Keratinocyte (primary cell): Measurements from ENCODE around the gene GPR39. TPM values are rescaled to one million over a fixed set of nuclear protein-coding genes. Genes with fewer than 3 reads are reported as not detected.

Source experiments
- DNase-seq: peaks from one replicate; pipeline ENCODE4 v3.0.0-alpha.2; 2011; ENCODE audit warnings: low read depth, missing footprints, low spot score
- FAIRE-seq: peaks from 2 replicates; lab custom pipeline; 2011; peaks lifted over from hg19 to GRCh38; lab: Jason Lieb, UNC
- H2AFZ ChIP-seq: 2 replicates; pipeline ENCODE4 v1.6.0; 2012; ENCODE audit warnings: low read length, control low read depth, inconsistent platforms; ENCODE audit not compliant: control insufficient read depth
- H3K27ac ChIP-seq: 2 replicates; pipeline ENCODE4 v1.5.1; 2011; ENCODE audit warnings: low read length; ENCODE audit not compliant: control insufficient read depth, insufficient read depth
- H3K27me3 ChIP-seq: 3 replicates; pipeline ENCODE4 v1.6.0; 2011; ENCODE audit warnings: low read length; ENCODE audit not compliant: control insufficient read depth, insufficient read depth; ENCODE audit errors: extremely low read depth
- H3K36me3 ChIP-seq, 2 experiments: 2 replicates in 1 of 2; 3 replicates in 1 of 2; pipeline ENCODE4 v1.5.1; 2011; ENCODE audit warnings: low read length in 2 of 2, mild to moderate bottlenecking in 1 of 2; ENCODE audit not compliant: control insufficient read depth in 2 of 2, insufficient read depth in 2 of 2; ENCODE audit errors: extremely low read depth in 1 of 2
- H3K4me1 ChIP-seq: 3 replicates; pipeline ENCODE4 v1.5.1; 2011; ENCODE audit warnings: low read length; ENCODE audit not compliant: control insufficient read depth, insufficient read depth; ENCODE audit errors: extremely low read depth
- H3K4me2 ChIP-seq: 3 replicates; pipeline ENCODE4 v1.6.0; 2011; ENCODE audit warnings: low read depth, low read length; ENCODE audit not compliant: control insufficient read depth, insufficient read depth; ENCODE audit errors: extremely low read depth
- H3K4me3 ChIP-seq, 3 experiments: fragments of 200-600 bp in 1 of 3; sonication (generic) in 1 of 3; 2 replicates in 2 of 3; 3 replicates in 1 of 3; pipeline ENCODE4 v1.5.1; 2011 to 2016; ENCODE audit warnings: low read length in 3 of 3, mild to moderate bottlenecking in 3 of 3, control low read depth in 2 of 3, inconsistent platforms in 1 of 3, low read depth in 1 of 3, mixed read lengths in 1 of 3, mixed run types in 1 of 3, moderate library complexity in 1 of 3; ENCODE audit not compliant: control insufficient read depth in 2 of 3, insufficient read depth in 2 of 3; ENCODE audit errors: extremely low read depth in 1 of 3
- H3K79me2 ChIP-seq: 2 replicates; pipeline ENCODE4 v1.6.0; 2012; ENCODE audit warnings: low read length; ENCODE audit not compliant: control insufficient read depth, insufficient read depth
- H3K9ac ChIP-seq: 3 replicates; pipeline ENCODE4 v1.6.0; 2011; ENCODE audit warnings: low read length; ENCODE audit not compliant: control insufficient read depth, insufficient read depth; ENCODE audit errors: extremely low read depth
- H3K9me1 ChIP-seq: 3 replicates; pipeline ENCODE4 v1.6.0; 2011; ENCODE audit warnings: low read length; ENCODE audit not compliant: control insufficient read depth, insufficient read depth; ENCODE audit errors: extremely low read depth
- H3K9me3 ChIP-seq: 2 replicates; pipeline ENCODE4 v1.5.1; 2012; ENCODE audit warnings: low read depth, low read length; ENCODE audit not compliant: control insufficient read depth
- H4K20me1 ChIP-seq: 3 replicates; pipeline ENCODE4 v1.6.0; 2011; ENCODE audit warnings: low read length; ENCODE audit not compliant: control insufficient read depth, insufficient read depth; ENCODE audit errors: extremely low read depth
- EZH2 ChIP-seq: IDR thresholded peaks from one replicate; pipeline ENCODE4 v1.6.1; 2012; ENCODE audit warnings: inconsistent platforms, mild to moderate bottlenecking, low read length, moderate library complexity
- dilution Hi-C: fragments of 300-500 bp; cut with MboI; formaldehyde crosslinking; loops from one replicate; pipeline ENCODE4 v1.7.0; 2020; ENCODE audit warnings: low sequenced_read_pairs; ENCODE audit not compliant: extremely low pct_ligation_motif_present
- polyA plus RNA-seq, 5 experiments: library from polyadenylated mRNA; depleted of rRNA in 3 of 5; stranded (reverse) in 3 of 5; stranded (forward) in 1 of 5; unstranded in 1 of 5; fragments of >200 nt; gene quantifications; 1 replicate in 1 of 5; 2 replicates in 3 of 5; 3 replicates in 1 of 5; pipeline versions ENCODE4 v1.2.1 to v1.2.3, GENCODE V29; 2011 to 2012; ENCODE audit warnings: missing spikeins in 2 of 5, low read depth in 1 of 5, low replicate concordance in 1 of 5
- TF ChIP-seq, protein P1 (sequence below), 3 experiments: IDR thresholded peaks in 1 of 3; conservative IDR thresholded peaks in 1 of 3; optimal IDR thresholded peaks in 1 of 3; 2 replicates in 2 of 3; 3 replicates in 1 of 3; pipeline versions ENCODE3 to v1.5.1; 2011; ENCODE audit warnings: low read length in 3 of 3, mild to moderate bottlenecking in 3 of 3, moderate library complexity in 2 of 3, control low read depth in 1 of 3, inconsistent platforms in 1 of 3; ENCODE audit not compliant: insufficient read depth in 2 of 3; ENCODE audit errors: extremely low read depth in 1 of 3

The GPR39 gene
- polyA plus RNA-seq, 1 donor (not counting 4 experiments of a cell fraction or from before 2014, with no cell fraction given), result 4.7 TPM

DNA sequence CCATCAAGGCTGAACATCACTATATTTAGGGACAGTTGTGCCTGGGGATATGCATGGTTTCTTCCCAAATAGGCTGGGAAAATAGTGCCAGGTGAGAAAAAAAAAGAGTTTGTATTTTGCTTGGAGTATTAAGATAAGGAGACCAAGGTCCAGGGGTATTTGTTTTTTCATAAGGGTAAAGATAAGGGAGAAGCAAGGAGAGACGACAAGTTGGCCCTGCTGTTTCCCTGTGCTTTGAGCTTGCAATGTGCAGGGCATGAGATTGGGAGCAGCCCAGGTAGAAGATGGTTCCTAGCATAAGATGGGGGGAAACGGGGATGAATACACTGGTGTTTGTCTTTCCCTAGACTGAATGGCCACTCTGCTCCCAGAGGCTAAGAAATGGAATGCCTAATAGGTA lies 8.8 kb upstream of the GPR39 start:
- no peak for DNase-seq
- Histone ChIP-seq H3K9ac (no peak overlapping the region), H3K27me3 (no peaks in the 10 kb centered on the region), H4K20me1 (no peaks in the 10 kb centered on the region), H3K27ac (no peak overlapping the region), H3K9me3 (no peaks in the 10 kb centered on the region), H3K4me2 (no peak overlapping the region), H3K79me2 (no peaks in the 10 kb centered on the region), H3K4me3 (no peak overlapping the region), H3K4me1 (no peaks in the 10 kb centered on the region), H2AFZ (no peak overlapping the region), H3K9me1 (no peaks in the 10 kb centered on the region), H3K36me3 (no peaks in the 10 kb centered on the region)
- dilution Hi-C loops, result no loop called here
- no peak for FAIRE-seq
- no peak for TF ChIP-seq EZH2
- TF ChIP-seq, protein P1, sequence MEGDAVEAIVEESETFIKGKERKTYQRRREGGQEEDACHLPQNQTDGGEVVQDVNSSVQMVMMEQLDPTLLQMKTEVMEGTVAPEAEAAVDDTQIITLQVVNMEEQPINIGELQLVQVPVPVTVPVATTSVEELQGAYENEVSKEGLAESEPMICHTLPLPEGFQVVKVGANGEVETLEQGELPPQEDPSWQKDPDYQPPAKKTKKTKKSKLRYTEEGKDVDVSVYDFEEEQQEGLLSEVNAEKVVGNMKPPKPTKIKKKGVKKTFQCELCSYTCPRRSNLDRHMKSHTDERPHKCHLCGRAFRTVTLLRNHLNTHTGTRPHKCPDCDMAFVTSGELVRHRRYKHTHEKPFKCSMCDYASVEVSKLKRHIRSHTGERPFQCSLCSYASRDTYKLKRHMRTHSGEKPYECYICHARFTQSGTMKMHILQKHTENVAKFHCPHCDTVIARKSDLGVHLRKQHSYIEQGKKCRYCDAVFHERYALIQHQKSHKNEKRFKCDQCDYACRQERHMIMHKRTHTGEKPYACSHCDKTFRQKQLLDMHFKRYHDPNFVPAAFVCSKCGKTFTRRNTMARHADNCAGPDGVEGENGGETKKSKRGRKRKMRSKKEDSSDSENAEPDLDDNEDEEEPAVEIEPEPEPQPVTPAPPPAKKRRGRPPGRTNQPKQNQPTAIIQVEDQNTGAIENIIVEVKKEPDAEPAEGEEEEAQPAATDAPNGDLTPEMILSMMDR (optimal IDR thresholded peaks at IDR 0.05 in 1 of 3, IDR thresholded peaks at IDR 0.05 in 1 of 3, conservative IDR thresholded peaks at IDR 0.05 in 1 of 3; ENCODE audit: extremely low read depth in 1 of 3, insufficient read depth in 2 of 3, low read length in 3 of 3), result no peak

DNA sequence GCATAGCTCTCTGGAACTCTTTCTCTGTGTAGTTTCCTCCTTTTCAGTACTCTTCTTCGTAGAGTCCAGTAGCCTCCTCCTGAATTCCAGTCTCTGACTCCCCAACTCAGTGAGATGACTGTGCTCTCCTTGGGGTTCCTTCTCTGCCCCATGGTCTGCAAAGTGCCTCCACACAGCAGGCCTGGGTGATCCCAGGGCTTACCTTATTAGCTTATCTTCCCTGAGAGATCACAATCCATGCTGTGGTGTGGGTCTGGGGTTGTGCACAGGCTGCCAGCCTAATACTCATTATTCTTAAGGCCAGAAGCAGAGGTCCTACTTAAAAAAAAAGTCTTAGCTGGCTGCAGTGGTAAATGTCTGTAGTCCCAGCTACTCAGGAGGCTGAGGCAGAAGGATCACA lies 4.6 kb upstream of the GPR39 start:
- Histone ChIP-seq H3K4me3 (no peak overlapping the region), H3K4me1 (peaks cover 17% of the 10 kb centered on the region), H2AFZ (no peak overlapping the region), H3K36me3 (no peaks in the 10 kb centered on the region), H3K9me3 (no peaks in the 10 kb centered on the region), H3K27me3 (no peaks in the 10 kb centered on the region), H3K9me1 (no peaks in the 10 kb centered on the region), H4K20me1 (no peaks in the 10 kb centered on the region), H3K79me2 (peaks cover 1% of the 10 kb centered on the region), H3K9ac (no peak overlapping the region), H3K4me2 (no peak overlapping the region), H3K27ac (no peak overlapping the region)
- no peak for FAIRE-seq
- no peak for DNase-seq
- dilution Hi-C loops, result no loop called here
- no peak for TF ChIP-seq EZH2
- TF ChIP-seq, protein P1 (optimal IDR thresholded peaks at IDR 0.05 in 1 of 3, IDR thresholded peaks at IDR 0.05 in 1 of 3, conservative IDR thresholded peaks at IDR 0.05 in 1 of 3; ENCODE audit: extremely low read depth in 1 of 3, insufficient read depth in 2 of 3, low read length in 3 of 3), result no peak
